HCT116 (cell line): ENCODE data around the gene ACADS. TPM values are rescaled to one million over a fixed set of nuclear protein-coding genes. Genes with fewer than 3 reads are reported as not detected.

Source experiments
- ATAC-seq: fragments of 200-7000 bp; cut with Tn5 transposase; 2 replicates; pipeline ENCODE4 v1.9.1; 2020; ENCODE audit warnings: mild to moderate bottlenecking, moderate library complexity
- BruUV-seq: library from RNA; stranded (reverse); fragments of 400-500 nt; replicated peaks from 2 replicates; lab custom pipeline; 2021; lab: Mats Ljungman, UMichigan
- CTCF ChIA-PET: fragments of 300-600 bp; sonication (Branson Sonifier 250); formaldehyde crosslinking; loops from one replicate; lab custom pipeline; 2021; ENCODE audit warnings: antibody characterized with exemption; lab: Charles Lee
- POLR2A ChIA-PET: fragments of 300-600, 350-600 bp; sonication (Branson Sonifier 250); formaldehyde crosslinking; loops from one replicate; lab custom pipeline; 2021; ENCODE audit warnings: antibody characterized with exemption; lab: Charles Lee
- RAD21 ChIA-PET, 2 experiments: fragments of 300-600 bp; sonication (Branson Sonifier 250); formaldehyde crosslinking; loops; one replicate each; lab custom pipeline; 2023; ENCODE audit warnings: low total read pairs in 2 of 2; ENCODE audit not compliant: uncharacterized antibody in 2 of 2, unreplicated experiment in 2 of 2, low non-redundant PET in 1 of 2; lab: Charles Lee
- DNase-seq: peaks from one replicate; pipeline ENCODE4 v3.0.0-alpha.2; 2010; ENCODE audit warnings: low read depth, low spot score
- H2AFZ ChIP-seq: fragments of 200-600 bp; shearing (Covaris generic), sonication (generic); 2 replicates; pipeline ENCODE4 v1.6.1; 2017; ENCODE audit warnings: low read depth, mixed run types, mixed read lengths, antibody characterized with exemption, low read length; ENCODE audit not compliant: poor library complexity, severe bottlenecking
- H3K27ac ChIP-seq: 2 replicates; pipeline ENCODE4 v1.5.1; 2012; ENCODE audit warnings: low read depth, low read length
- H3K27me3 ChIP-seq: fragments of 200-600 bp; sonication (generic); 2 replicates; pipeline ENCODE4 v1.6.1; 2016; ENCODE audit warnings: mixed run types, low read length, mixed read lengths; ENCODE audit not compliant: insufficient read depth
- H3K36me3 ChIP-seq, 2 experiments: fragments of 200-500 bp in 1 of 2; fragments of 200-600 bp in 1 of 2; sonication (Bioruptor generic) in 1 of 2; sonication (generic) in 1 of 2; 2 replicates each; pipeline versions ENCODE4 v1.5.1 to v1.6.1; 2014 to 2016; ENCODE audit warnings: low read length in 2 of 2, inconsistent platforms in 1 of 2, mixed read lengths in 1 of 2, mixed run types in 1 of 2; ENCODE audit not compliant: insufficient read depth in 2 of 2, control insufficient read depth in 1 of 2
- H3K4me1 ChIP-seq, 2 experiments: fragments of 200-600 bp in 1 of 2; sonication (generic) in 1 of 2; 2 replicates each; pipeline versions ENCODE4 v1.5.1 to v1.6.1; 2012 to 2017; ENCODE audit warnings: low read length in 2 of 2, inconsistent platforms in 1 of 2, mild to moderate bottlenecking in 1 of 2, mixed read lengths in 1 of 2, mixed run types in 1 of 2, moderate library complexity in 1 of 2; ENCODE audit not compliant: insufficient read depth in 2 of 2, control insufficient read depth in 1 of 2
- H3K4me2 ChIP-seq: fragments of 200-600 bp; sonication (generic); 2 replicates; pipeline ENCODE4 v1.6.1; 2017; ENCODE audit warnings: mixed run types, low read length, mixed read lengths
- H3K4me3 ChIP-seq, 2 experiments: fragments of 200-600 bp in 1 of 2; sonication (generic) in 1 of 2; replicated peaks in 1 of 2; 2 replicates each; pipeline ENCODE4 v1.5.1; 2011 to 2016; ENCODE audit warnings: low read length in 2 of 2, control low read depth in 1 of 2, low read depth in 1 of 2, mild to moderate bottlenecking in 1 of 2, mixed read lengths in 1 of 2, mixed run types in 1 of 2
- H3K79me2 ChIP-seq: fragments of 200-600 bp; sonication (generic); 2 replicates; pipeline ENCODE4 v1.6.1; 2017; ENCODE audit warnings: mild to moderate bottlenecking, mixed run types, low read length, moderate library complexity, mixed read lengths; ENCODE audit not compliant: insufficient read depth
- H3K9ac ChIP-seq: fragments of 200-600 bp; sonication (generic); 2 replicates; pipeline ENCODE4 v1.6.1; 2016; ENCODE audit warnings: low read length, mixed read lengths
- H3K9me2 ChIP-seq: fragments of 200-600 bp; sonication (generic), shearing (Covaris generic); 2 replicates; pipeline ENCODE4 v1.6.1; 2017; ENCODE audit warnings: mixed run types, mild to moderate bottlenecking, moderate library complexity; ENCODE audit not compliant: insufficient read depth
- H3K9me3 ChIP-seq, 2 experiments: fragments of 200-500 bp in 1 of 2; fragments of 200-600 bp in 1 of 2; sonication (Bioruptor generic) in 1 of 2; sonication (generic) in 1 of 2; 2 replicates each; pipeline ENCODE4 v1.6.1; 2014 to 2017; ENCODE audit warnings: low read length in 2 of 2, mixed read lengths in 2 of 2, inconsistent platforms in 1 of 2, low read depth in 1 of 2, mild to moderate bottlenecking in 1 of 2, mixed run types in 1 of 2, moderate library complexity in 1 of 2; ENCODE audit not compliant: control insufficient read depth in 1 of 2, insufficient read depth in 1 of 2
- H4K20me1 ChIP-seq: fragments of 200-600 bp; sonication (generic), shearing (Covaris generic); 2 replicates; pipeline ENCODE4 v1.6.1; 2017; ENCODE audit warnings: mixed run types, mild to moderate bottlenecking, moderate library complexity; ENCODE audit not compliant: insufficient read depth
- CEBPB ChIP-seq: IDR thresholded peaks from 2 replicates; pipeline ENCODE4 v1.6.1; 2012; ENCODE audit warnings: low read depth
- EGR1 ChIP-seq: IDR thresholded peaks from 2 replicates; pipeline ENCODE4 v1.6.1; 2012; ENCODE audit warnings: low read depth
- ELF1 ChIP-seq: IDR thresholded peaks from 2 replicates; pipeline ENCODE4 v1.6.1; 2012; ENCODE audit warnings: low read depth, borderline replicate concordance
- FOSL1 ChIP-seq: IDR thresholded peaks from 2 replicates; pipeline ENCODE4 v1.6.1; 2012; ENCODE audit warnings: low read depth
- POLR2A ChIP-seq: IDR thresholded peaks from 2 replicates; pipeline ENCODE4 v1.7.0; 2011; ENCODE audit warnings: borderline replicate concordance; ENCODE audit not compliant: insufficient read depth, insufficient read length; ENCODE audit errors: extremely low read depth
- POLR2AphosphoS5 ChIP-seq: IDR thresholded peaks from 2 replicates; pipeline ENCODE4 v1.6.1; 2011; ENCODE audit warnings: mild to moderate bottlenecking, low read depth, low read length, moderate library complexity
- RAD21 ChIP-seq: IDR thresholded peaks from 2 replicates; pipeline ENCODE4 v1.6.1; 2012; ENCODE audit warnings: low read depth, mild to moderate bottlenecking
- SIN3A ChIP-seq: IDR thresholded peaks from 2 replicates; pipeline ENCODE4 v1.6.1; 2012; ENCODE audit warnings: low read depth
- SRF ChIP-seq: IDR thresholded peaks from 2 replicates; pipeline ENCODE4 v1.6.1; 2012; ENCODE audit warnings: low read depth
- YY1 ChIP-seq: IDR thresholded peaks from 2 replicates; pipeline ENCODE4 v1.6.1; 2011; ENCODE audit warnings: low read length, low read depth, moderate library complexity, mild to moderate bottlenecking; ENCODE audit not compliant: insufficient replicate concordance; ENCODE audit errors: extremely low read depth
- ZFX ChIP-seq: fragments of 450-650 bp; IDR thresholded peaks from 2 replicates; pipeline ENCODE4 v1.6.1; 2017
- intact Hi-C: fragments of 100-400 bp; cut with micrococcal nuclease; formaldehyde crosslinking; loops from 2 replicates; pipeline ENCODE4 v1.10.0; 2022
- total RNA-seq: library from RNA; stranded (reverse); gene quantifications from one replicate; pipeline ENCODE4 v1.2.1, GENCODE V29; 2021; ENCODE audit not compliant: unreplicated experiment
- TF ChIP-seq, protein P1 (sequence below): IDR thresholded peaks from 2 replicates; pipeline ENCODE4 v1.6.1; 2012; ENCODE audit warnings: low read depth
- TF ChIP-seq, protein P2 (sequence below): IDR thresholded peaks from 2 replicates; pipeline ENCODE4 v1.6.1; 2012

Gene ACADS
- total RNA-seq, 1 experiment from 2014 or later = 21.4 TPM

DNA sequence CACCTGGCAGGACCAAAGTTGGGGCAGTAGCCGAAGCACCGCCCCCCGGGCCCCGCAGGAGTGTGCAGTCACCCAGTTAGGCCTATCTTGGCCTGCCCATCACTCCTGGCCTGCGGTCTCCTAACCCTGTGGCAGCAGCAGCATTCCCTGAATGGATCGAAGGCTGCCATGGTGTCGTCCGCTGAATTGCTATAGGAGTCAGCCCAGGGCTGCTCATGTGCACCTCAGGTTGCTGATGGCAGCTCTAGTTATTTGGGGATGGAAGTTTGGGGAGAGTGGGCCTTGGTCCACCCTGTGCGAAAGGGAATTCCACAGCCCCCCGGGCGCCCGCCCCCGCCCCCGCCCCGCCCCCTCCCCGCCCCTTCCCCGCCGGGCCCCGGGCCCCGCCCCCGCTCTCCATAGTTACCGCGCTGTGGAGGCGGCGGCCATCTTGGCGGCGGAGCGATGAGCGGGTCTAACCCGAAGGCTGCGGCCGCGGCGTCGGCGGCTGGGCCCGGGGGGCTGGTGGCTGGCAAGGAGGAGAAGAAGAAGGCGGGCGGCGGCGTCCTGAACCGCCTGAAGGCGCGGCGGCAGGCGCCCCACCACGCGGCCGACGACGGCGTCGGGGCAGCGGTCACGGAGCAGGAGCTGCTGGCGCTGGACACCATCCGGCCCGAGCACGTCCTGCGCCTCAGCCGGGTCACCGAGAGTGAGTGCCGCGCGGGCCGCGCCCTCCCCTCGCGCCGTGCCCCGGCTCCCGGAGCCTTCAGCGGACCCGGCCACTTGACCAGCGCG is 15.4 kb upstream of the ACADS start, which contains the start of gene UNC119B:
TSS of gene UNC119B (plus strand) at position 428 of the 774 bp plus-strand sequence. CDS start at position 445, 17 bp downstream.
- Histone ChIP-seq H3K4me3 (peak within 1 kb of the TSS; percentile 86 to 90), H3K27me3 (no peaks in the 10 kb centered on the region), H3K36me3 (peaks cover 5 to 10% of the 10 kb centered on the region in 2 experiments; a peak in 3 of 4 replicates), H4K20me1 (no peaks in the 10 kb centered on the region), H3K79me2 (peaks cover 18% of the 10 kb centered on the region), H3K9me2 (no peaks in the 10 kb centered on the region), H3K27ac (peak within 1 kb of the TSS; percentile 90), H2AFZ (peak within 1 kb of the TSS; percentile 74), H3K9me3 (no peaks in the 10 kb centered on the region), H3K9ac (peak within 1 kb of the TSS; percentile 96), H3K4me2 (peak within 1 kb of the TSS; percentile 88), H3K4me1 (peaks cover 11 to 15% of the 10 kb centered on the region in 2 experiments)
- intact Hi-C loops = loop anchor here (5.0 to 10.0 kb wide), 2 partner anchors 262 to 375 kb away; no protein-coding TSS in a partner anchor
- ChIA-PET POLR2A (interaction anchor here (1.0 to 1.4 kb wide), 2 partner anchors 15 to 129 kb away, joined by 3 to 5 read pairs; partner anchors contain the start of genes ACADS and POP5), RAD21 (no interaction called here), CTCF (interaction anchor here (0.6 to 1.2 kb wide), 3 partner anchors 61 to 126 kb away, joined by 3 read pairs; no protein-coding TSS in a partner anchor)
- DNase-seq (no peak), ATAC-seq (peak; percentile 81)
- no TSS peak for BruUV-seq
- TF ChIP-seq CEBPB = no peak
- TF ChIP-seq RAD21 = no peak
- peak; percentile 95 for TF ChIP-seq YY1
- peak; percentile 92 for TF ChIP-seq POLR2AphosphoS5
- no peak for TF ChIP-seq FOSL1
- TF ChIP-seq, protein P1, sequence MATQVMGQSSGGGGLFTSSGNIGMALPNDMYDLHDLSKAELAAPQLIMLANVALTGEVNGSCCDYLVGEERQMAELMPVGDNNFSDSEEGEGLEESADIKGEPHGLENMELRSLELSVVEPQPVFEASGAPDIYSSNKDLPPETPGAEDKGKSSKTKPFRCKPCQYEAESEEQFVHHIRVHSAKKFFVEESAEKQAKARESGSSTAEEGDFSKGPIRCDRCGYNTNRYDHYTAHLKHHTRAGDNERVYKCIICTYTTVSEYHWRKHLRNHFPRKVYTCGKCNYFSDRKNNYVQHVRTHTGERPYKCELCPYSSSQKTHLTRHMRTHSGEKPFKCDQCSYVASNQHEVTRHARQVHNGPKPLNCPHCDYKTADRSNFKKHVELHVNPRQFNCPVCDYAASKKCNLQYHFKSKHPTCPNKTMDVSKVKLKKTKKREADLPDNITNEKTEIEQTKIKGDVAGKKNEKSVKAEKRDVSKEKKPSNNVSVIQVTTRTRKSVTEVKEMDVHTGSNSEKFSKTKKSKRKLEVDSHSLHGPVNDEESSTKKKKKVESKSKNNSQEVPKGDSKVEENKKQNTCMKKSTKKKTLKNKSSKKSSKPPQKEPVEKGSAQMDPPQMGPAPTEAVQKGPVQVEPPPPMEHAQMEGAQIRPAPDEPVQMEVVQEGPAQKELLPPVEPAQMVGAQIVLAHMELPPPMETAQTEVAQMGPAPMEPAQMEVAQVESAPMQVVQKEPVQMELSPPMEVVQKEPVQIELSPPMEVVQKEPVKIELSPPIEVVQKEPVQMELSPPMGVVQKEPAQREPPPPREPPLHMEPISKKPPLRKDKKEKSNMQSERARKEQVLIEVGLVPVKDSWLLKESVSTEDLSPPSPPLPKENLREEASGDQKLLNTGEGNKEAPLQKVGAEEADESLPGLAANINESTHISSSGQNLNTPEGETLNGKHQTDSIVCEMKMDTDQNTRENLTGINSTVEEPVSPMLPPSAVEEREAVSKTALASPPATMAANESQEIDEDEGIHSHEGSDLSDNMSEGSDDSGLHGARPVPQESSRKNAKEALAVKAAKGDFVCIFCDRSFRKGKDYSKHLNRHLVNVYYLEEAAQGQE = no peak
- TF ChIP-seq SRF = no peak
- TF ChIP-seq POLR2A = no peak
- TF ChIP-seq, protein P2, sequence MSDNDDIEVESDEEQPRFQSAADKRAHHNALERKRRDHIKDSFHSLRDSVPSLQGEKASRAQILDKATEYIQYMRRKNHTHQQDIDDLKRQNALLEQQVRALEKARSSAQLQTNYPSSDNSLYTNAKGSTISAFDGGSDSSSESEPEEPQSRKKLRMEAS = peak; percentile 51
- no peak for TF ChIP-seq ELF1
- TF ChIP-seq EGR1 = peak; percentile 63
- TF ChIP-seq SIN3A = peak; percentile 71
- peak; percentile 86 for TF ChIP-seq ZFX
